Measurements from ENCODE around the gene ATP6V0B.

Gene ATP6V0B

GRCh38 chr1:43974443-43975248, at the start of gene ATP6V0B:
Gene ATP6V0B, plus strand, starts transcription at chr1:43974960. Its CDS starts 81 bp downstream, at chr1:43975041.
- DNase-seq = peak; percentile 97

DNA sequence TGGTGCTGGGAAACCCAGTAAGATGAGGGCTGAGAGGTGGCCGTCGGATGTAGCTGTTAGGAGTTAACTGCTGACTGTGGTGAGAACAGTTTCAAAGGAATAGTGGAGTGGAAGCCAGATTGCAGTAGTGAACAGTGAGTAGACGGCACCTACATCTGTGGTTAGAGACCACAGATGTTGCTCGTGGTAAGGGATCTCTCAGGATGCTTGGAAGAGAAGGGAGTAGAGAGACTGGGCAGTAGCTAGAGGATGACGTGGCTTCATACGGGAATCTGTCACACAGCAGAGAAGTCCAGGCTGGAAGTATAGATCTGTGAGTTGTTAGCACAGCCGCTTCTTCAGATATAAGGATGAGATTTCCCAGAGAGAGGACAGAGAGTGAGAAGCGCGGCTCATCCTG, 48.9 kb upstream of the ATP6V0B start:
- no peak for DNase-seq

DNA sequence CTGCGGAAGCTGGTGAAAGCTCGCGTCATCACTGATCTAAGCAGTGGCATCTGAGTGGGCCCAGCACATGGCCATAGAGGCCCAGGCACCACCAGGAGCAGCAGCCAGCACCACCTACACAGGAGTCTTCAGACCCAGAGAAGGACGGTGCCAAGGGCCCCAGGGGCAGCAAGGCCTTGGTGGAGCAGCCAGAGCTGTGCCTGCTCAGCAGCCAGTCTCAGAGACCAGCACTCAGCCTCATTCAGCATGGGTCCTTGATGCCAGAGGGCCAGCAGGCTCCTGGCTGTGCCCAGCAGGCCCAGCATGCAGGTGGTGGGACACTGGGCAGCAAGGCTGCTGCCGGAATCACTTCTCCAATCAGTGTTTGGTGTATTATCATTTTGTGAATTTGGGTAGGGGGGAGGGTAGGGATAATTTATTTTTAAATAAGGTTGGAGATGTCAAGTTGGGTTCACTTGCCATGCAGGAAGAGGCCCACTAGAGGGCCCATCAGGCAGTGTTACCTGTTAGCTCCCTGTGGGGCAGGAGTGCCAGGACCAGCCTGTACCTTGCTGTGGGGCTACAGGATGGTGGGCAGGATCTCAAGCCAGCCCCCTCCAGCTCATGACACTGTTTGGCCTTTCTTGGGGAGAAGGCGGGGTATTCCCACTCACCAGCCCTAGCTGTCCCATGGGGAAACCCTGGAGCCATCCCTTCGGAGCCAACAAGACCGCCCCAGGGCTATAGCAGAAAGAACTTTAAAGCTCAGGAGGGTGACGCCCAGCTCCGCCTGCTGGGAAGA, 44.4 kb upstream of the ATP6V0B start:
- DNase-seq = no peak

DNA sequence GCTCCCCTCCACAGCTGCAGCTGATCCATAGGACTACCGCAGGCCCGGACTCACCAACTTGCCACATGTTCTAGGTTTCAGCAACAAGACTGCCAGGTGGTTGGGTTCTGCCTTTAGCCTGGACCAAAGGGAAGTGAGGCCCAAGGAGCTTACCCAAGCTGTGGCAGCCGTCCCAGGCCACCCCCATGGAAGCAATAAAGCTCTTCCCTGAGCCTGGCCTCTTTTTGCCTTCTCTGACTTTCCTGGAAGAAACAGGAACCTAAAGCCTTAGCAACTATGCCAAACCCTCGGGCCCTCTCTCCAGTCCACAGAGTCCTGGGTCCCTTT, 43.8 kb upstream of the ATP6V0B start:
- DNase-seq = no peak

DNA sequence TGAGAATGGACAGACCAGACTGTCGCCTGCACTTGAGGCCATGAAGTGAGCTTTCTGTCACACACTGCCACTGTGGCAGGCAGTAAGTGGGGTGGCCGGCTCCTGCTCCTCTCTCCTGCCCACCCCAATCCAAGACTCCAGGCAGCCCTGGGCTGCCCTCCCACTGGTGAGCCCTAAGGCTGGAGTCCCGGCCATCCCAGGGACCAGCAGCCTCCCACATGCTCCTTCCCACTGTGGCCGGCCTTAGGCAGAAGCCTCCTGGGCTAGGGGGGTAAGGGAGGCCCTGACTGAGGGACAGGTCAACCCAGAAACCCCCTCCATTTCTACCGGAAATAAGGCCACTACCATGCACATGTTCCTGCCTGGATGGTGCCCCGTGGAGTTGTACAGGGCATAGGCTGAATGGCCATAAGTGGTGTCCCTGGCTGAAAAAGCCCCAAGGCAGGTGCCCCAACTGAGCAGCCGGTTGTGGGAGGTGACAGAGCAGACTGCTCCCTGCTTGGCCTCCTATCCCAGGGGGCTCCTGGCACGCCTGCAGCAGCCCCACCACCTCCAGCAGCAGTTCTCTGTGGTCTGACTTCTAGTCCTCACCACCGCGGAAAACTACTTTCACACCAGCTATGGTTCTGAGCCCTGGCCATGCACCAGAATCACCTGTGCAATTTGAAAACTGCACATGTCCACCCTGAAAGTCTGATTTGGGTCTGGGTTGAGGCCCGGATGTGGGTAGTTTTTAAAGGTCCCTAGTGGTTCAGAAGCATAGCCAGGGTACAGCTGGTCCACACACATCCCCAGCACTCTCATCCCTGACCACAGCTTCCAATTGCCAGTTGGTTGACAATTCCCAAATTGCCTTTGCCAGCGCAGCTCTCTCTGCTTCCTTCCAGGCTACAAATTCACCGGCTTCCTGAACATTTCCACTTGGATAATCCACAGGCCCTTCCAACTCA, 42.8 kb upstream of the ATP6V0B start:
- no peak for DNase-seq

GRCh38 chr1:43932786-43933385, 41.9 kb upstream of the ATP6V0B start:
- no peak for DNase-seq

- DNase-seq = no peak
Observed at GRCh38 chr1:43933386-43934100, 41.2 kb upstream of the ATP6V0B start, which contains the start of gene ARTN. Gene ARTN, plus strand, starts transcription at chr1:43933801. Its CDS starts 1,856 bp downstream, at chr1:43935657.

- DNase-seq = peak; percentile 64
Observed at GRCh38 chr1:43934101-43934985, 40.4 kb upstream of the ATP6V0B start.

GRCh38 chr1:43934986-43935324, 39.8 kb upstream of the ATP6V0B start:
- DNase-seq = no peak

- no peak for DNase-seq
Observed at GRCh38 chr1:43935711-43936427, 38.9 kb upstream of the ATP6V0B start.

- DNase-seq = peak; percentile 48
Observed at GRCh38 chr1:43936431-43937151, 38.2 kb upstream of the ATP6V0B start.

GRCh38 chr1:43937179-43937865, 37.4 kb upstream of the ATP6V0B start:
- no peak for DNase-seq

DNA sequence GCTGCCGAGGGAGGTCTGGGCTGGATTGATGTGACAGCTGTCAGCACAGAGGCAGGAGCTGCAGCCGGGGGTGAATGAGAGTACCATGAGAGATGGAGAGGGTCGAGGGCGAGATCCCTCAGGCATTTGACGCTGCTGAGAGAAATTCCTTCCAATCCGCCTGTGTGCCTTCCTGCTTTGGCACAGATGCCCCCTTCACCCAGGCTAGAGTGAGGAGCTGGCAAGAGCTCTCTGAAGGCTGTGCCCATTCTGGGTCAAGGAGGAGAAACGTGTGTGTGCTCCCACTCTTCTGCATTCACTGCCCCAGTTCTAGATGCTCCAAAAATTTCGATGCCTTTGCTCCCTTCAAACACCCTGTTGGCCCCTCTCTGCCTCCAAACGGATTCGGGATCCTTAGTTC, 36.4 kb upstream of the ATP6V0B start:
- no peak for DNase-seq

DNA sequence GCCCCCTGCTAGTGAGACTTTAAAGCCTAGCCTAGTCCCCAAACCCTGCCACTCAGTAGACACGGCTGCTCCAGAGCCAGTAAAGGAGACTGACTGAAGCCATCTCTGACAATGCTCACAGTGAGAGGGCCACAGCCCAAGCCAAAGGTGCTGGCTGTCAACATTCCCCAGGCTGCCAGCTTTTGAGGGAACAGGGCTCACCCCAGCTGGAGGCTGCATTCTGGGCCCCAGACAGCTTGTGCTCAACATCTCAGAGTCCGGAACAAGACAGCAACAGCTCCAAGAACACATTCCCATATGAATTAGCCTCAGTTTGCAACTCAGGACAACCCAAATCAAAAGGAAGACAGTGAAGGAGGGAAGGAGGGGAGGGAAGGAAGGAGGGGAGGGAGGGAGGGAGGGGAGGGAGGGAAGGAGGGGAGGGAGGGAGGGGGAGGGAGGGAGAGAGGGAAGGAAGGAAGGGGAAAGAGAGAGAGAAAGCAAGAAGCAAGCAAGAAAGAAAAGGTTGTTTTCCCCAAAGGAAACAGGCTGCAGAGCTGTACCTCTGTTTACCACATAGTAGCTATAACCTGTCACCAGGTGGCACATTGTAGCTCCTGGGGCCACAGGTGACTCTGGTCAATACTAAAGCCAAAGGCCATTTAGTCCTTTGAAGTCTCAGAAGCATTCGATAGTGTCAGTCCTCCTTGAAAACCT, 35.7 kb upstream of the ATP6V0B start:
- DNase-seq = no peak

GRCh38 chr1:43942411-43942810, 32.3 kb upstream of the ATP6V0B start:
- peak; percentile 19 for DNase-seq

DNA sequence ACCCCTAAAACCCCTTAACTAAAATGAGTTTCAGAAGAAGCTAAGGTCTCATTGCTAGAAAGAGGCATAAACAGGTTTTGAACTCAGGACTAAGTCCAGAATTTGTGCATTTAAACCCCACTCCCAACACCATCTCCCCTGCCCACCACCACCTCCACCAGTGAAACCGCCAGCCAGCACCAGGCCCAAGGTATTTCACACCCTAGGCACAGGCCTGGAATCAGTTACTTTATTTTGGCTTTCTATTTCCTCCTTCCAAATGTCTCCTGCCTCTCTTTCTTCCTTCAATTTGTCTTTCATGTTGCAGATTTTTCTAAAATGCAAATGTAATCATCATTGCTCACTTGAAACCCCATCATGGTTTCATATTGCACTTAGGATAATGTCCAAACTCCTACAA, 29.9 kb upstream of the ATP6V0B start:
- DNase-seq = no peak

GRCh38 chr1:43945674-43946235, 29.0 kb upstream of the ATP6V0B start:
- DNase-seq = no peak

Data from inflammatory macrophage treated with lipopolysaccharide for 4 hours (primary cell).